Colon (tissue), 2 donors: ENCODE data around the gene PRTFDC1.

Experiments
- FAIRE-seq: peaks from 2 replicates; lab custom pipeline; 2012; peaks lifted over from hg19 to GRCh38; lab: Jason Lieb, UNC
- donor health status: control.
- donor health status: control.

The PRTFDC1 gene

DNA sequence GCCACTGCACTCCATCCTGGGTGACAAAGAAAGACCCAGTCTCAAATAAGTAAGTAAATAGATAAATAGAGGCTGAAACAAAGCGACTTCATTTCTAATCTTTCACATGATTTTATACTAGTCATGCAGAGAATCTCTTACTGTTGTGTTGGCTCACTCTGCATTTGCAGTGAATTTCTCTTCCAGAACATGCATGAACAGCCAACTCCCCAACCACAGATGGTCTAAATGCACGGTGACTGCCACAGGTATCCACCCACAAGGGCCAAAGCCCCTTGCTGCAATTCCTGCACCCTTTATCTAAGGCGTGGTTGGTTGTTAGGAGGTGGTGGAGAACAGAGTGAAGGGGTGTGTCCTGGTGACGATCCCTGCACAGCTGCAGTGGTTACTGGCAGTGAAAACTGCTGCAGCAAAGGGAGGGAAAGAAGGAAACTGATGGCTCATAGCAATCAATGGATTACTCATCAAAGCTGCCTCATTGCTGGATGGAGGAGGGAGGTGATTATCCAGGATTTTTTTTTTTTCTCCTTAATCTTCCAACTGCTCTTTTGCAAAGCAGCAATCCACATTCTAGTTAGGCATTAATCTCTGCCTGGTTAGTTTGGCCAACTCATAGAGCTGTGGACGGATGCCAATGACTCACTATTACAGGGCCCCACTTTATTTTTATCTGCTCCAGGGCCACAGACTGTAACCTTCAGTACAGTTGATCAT is 50.6 kb downstream of the PRTFDC1 start:
- FAIRE-seq = peak; percentile 18

DNA sequence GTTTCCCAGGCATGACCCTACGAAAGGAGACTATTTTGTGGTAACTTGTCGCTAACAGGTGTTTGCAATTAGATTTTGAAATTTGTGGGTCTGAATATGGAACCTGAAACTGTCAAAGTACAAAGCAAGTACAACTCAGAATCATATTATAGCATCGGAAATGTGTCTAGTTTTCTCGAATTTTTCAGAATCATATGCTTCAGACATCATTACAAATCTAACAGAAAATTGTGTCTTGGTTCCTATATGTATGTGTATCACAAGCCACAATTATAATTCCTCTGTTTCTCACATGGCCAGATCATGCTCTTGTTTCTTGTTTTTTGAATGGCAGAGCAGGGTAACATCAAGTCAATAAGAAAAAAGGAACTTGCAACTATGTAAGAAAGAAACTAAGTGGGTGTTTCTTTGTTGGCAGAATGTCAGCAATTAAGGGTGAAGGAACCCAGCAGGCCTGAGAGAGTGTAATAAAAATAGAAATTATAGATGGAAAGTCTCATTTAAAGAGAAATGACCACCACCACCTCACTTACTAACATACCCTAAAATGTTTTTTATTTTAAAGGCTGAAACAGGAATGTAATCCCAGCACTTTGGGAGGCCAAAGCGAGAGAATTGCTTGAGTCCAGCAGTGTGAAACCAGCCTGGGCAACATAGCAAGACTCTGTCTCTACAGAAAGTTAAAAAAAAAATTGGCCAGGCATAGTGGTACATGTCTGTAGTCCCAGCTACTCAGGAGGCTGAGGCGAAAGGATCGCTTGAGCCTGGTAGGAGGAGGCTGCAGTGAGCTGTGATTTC is 51.3 kb downstream of the PRTFDC1 start:
- no peak for FAIRE-seq

DNA sequence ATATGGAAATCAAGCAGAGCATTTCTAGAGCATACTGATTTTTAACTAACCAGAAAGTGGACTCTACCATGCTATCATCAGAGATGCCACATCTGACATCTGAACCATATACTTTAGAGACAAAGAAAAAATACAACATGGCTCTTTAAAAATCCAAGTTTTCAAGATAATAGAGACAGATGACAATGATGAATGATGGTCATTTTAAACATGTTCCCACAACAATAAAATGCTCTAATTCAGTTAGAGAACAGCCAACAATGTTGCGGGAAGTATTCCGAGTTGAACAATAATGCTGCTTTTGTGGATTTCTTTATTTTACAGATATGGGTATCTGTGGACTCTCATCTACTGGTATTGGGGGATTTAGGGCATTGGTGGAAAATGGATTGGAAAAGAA is 52.8 kb downstream of the PRTFDC1 start:
- no peak for FAIRE-seq

DNA sequence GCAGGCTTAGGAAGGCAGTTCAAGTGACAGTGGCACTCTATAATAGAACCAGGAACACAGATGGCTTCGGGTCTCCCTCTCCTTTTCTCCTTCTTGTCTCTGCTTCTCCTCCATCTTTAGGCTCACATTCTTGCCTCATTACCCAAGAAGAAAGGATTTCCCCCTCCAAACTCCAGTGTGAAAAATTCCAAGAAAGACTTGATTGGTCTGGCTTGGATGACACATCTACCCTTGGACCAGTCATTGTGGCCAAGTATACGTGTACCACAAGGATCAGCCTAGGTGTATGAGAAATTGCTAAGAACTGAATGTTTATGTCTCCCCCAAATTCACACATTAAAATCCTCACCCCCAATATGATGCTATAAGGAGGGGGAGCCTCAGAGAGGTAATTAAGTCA is 53.9 kb downstream of the PRTFDC1 start:
- FAIRE-seq = no peak

DNA sequence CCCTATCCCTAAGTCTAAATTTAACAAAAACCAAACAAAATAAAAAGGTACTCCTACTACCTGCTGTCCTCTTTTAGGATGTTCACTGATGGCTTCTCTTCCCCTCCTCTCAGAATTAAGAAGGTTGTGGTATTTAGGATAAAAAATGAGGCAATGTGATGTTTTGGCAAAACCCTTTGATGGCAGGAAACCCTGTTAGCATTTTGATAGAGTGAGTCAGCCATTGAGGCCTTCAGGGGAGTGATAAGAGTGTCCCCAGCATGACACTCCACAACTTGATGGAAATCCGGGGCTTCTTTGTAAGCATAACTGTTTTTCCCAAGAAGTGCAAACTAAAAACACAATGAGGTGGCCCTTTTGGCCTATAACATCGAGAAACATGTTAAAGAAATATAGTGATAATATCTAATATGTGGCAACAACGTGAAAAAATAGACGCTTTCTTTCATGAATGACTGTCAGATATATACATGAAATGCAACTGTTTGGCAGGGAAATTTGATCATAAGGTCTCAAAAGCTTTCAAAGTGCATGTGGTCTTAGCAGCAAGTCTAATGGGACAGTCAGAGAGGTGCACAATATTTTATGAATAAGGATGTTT is 55.0 kb downstream of the PRTFDC1 start:
- FAIRE-seq = no peak

DNA sequence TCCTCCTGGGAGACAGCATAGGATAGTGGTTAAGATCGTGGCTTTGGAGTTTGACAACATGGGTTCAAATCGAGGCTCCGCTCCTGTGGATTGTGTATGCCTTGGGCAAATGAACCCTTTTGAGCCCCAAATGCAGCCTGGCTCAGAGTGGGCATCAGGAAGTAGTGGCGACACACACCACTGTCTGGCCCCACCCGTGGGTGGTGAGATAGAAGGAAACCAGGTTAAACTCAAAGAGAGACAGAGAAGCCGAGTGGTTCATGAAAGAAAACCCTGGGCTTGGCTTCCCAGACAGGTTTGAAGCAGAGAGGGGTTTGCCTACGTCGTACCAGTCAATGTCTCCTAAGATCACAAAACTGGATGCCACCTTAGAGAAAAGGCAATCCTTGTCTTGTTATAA is 57.7 kb downstream of the PRTFDC1 start:
- FAIRE-seq = no peak

DNA sequence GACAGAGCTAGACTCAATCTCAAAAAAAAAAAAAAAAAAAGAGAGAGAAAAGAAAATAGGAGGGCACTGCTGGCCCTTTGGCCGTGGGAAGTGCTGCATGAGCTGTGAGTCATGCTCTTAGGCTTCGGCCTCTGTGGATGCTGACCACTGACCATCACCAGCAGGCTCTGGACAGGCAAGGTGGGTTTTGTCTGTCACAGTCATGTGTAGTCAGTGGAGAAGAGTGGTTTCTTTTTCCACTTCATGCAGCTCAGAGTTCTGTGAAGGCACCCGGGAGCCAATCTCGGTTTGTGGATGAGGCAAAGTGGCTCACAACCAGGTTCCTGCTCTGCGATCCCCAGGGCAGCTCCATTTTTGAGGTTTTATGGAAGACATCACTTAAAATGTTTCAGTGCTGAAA is 58.1 kb downstream of the PRTFDC1 start:
- no peak for FAIRE-seq

DNA sequence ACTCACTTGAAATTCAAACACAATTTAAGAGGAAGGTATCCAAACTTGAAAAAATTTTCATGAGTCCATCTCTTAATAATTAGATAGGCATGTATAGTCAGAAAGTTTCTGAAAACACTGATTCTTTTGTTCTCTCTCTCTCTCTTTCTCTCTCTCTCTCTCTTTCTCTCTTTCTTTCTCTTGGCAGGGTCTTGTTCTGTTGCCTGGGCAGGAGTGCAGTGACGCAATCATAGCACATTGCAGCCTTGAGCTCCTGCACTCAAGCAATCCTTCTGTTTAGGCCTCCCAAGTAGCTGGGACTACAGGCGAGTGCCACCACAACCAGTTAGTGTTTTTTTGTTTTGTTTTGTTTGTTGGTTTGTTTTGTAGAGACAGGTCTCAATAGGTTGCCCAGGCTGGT is 59.3 kb downstream of the PRTFDC1 start:
- FAIRE-seq = no peak

DNA sequence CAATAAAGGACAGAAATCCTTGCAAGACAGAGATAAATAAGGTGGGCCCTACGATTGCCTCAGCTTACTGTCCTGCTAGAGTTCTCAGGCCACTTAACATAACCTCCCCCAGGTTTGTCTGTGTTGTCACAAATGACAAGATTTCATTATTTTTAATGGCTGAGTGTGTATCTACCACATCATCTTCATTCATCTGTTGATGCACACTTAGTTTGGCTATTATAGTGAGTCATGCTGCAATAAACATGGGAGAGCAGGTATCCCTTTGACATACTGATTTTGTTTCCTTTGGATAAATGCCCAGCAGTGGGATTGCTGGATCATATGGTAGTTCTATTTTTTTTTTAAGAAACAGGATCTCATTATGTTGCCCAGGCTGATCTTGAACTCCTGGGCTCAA is 60.6 kb downstream of the PRTFDC1 start:
- FAIRE-seq = no peak

DNA sequence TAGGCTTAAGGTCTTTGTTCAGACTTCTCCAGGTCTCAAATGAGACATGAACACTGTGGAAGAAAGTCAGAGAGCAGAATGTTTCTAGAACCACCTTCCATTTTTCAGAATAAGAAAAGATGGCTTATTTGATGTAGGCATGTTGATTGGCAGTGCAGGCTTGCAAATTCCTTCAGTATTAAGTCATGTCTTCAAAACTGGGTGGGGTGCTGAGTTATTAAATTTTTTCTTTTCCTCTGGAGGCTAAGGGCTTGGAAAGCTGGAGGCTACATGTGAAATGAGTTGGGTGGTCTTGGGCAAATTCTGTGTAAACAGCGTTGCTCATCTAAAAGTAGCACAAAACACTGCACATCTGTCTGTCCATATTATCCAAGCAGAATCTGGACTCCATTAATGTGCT is 62.8 kb downstream of the PRTFDC1 start:
- FAIRE-seq = no peak

DNA sequence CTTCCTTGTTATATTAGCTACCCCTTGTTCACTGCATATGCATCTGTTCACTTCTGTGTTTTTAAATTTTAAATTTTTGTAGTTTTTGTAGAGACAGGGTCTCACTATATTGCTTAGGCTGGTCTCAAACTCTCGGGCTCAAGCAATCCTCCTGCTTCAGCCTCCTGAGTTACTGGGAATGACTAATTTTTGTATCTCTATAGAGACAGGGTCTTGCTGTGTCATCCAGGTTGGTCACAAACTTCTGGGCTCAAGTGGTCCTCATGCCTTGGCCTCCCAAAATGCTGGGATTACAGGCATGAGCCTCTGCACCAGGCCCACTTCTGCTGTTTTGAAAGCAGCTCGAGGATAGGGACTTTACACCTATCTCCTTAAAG is 64.6 kb downstream of the PRTFDC1 start:
- no peak for FAIRE-seq

DNA sequence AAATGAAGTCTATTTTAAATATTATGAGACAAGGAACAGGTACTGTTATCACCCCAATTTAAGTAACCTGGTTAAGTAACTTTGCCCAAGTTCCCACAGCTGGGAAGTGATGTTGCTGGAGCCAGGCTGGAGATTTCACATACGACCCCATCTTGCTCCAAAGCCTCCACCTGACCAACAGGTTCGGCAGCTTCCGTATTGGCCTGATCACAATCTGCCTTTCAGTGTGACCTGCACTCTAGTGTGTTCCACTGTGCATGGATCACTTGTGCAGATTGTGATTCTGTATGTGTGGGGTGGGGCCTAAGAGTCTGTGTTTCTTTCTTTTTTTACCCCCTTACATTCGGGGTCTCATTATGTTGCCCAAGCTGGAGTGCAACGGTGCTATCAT is 66.1 kb downstream of the PRTFDC1 start:
- no peak for FAIRE-seq

DNA sequence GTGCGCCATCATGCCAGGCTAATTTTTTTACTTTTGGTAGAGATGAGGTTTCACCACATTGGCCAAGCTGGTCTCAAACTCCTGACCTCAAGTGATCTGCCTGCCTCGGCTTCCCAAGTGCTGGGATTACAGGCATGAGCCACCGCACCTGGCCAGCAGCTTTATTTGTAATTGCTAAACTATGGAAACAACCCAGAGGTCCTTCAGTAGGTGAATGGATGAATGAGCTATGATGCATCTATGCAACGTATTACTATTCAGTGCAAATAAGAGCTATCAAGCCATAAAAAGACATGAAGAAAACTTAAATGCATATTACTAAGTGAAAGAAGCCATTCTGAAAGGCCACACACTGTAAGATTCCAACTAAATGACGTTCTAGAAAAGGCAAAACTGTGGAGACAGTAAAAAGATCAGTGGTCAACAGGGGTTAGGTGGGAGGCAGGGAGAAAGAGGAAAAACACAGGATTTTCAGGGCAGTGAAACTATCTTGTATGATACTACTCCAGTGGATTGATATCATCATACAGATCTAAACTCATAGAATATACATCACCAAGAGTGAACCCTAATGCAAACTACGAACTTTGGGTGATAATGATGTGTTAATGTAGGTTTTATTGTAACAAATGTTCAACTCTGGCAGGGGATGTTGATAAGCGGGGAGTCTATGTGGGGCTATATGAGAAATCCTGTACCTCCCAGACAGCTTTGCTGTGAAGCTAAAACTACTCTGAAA is 66.7 kb downstream of the PRTFDC1 start:
- no peak for FAIRE-seq

DNA sequence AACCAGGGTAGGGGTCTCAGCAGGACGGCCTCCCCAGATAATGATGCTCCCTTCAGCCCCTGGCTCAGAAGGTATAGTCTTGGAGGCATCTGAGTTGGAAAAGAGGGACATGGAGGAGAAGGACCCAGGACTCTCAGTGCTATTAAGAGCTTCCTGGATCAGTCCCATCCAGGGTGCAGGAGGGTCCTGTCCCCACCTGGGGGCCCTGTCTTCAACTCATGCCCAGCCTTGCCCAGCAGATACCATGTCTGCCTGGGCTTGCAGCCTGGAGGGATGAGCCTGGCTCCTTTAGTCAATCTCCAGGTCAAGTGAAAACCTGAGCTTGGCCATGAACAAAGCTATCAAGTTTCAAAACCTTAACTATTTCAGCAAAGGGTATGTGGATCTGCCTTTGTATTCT is 67.6 kb downstream of the PRTFDC1 start:
- FAIRE-seq = no peak

DNA sequence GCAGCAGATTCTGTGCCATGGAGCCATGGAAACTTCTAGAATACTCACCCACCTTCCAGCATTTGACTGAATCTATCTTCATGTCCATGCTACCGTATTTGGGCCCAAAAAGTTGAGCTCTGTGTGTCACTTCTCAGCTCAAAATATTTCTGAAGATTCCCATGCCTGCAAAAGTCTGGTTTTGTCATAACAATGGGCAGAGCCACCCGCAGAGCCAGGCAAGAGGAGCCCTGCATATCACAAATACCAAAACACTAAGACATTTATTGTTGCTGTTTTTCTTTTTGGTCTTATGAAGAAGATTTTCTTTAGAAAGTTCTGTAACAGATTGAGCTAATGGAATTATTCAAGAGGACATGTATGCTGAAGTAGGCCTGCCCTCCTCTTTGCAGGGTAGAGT is 68.1 kb downstream of the PRTFDC1 start:
- FAIRE-seq = no peak

DNA sequence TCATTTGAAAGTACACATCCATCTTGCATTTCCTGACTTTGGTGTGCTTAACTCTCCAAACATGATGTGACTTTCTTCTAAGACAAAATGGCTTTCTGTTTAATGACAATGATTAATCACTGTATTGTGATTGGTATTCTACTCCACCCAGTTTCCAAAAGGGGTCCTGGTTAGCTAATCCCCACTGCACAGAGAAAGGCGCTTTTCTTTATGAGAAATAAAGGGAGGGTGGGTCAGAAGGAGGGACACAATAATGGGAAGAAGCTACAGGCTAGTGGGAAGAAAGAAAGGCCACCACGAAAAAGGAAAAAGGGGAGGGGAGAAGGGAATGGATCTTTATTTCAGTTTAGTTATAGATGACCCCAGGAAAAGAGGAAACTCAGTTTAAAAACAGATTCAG is 69.2 kb downstream of the PRTFDC1 start:
- no peak for FAIRE-seq

DNA sequence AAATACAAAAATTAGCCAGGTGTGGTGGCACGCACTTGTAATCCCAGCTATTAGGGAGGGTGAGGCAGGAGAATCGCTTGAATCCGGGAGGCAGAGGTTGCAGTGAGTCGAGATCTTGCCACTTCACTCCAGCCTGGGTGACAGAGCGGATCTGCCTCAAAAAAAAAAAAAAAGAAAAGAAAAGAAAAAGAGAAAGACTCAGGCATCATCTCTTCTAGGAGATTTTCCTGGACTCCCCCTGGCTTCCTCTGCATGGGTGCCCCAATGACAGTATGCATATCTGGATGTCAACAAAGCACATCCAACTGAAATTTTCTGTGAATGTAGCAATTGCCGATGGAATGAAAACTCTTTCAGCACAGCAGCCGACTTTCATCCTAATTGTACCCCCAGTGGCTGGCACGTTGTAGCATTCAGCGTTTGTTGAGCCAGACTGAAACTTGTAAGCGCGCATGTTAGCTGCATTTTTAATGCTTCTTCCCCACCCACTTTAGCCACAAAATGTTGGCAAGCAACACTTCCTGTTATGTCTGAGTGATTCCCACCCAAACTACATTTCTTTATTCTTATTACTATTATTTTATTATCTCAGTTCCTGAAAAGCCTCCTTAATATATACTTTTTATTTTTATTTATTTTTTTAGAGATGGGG is 70.2 kb downstream of the PRTFDC1 start:
- FAIRE-seq = no peak

DNA sequence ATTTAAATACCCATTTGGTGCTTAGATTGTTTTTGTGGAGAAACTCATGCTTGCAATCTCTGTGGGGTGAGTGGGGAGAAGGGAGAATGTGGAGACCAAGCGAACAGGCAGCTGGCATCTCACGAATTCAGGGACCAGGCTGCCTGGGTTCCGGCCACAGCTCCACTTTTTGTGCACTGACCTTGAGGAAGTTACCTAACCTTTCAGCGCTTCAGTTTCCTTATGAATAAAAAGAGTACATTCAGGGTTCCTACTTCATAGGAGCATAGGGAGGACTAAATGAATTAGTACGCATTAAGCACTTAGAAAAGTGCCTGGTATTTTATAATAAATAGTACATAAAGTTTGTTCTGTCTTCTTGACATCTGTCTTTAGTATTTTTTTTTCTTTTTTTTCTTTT is 72.5 kb downstream of the PRTFDC1 start:
- no peak for FAIRE-seq

DNA sequence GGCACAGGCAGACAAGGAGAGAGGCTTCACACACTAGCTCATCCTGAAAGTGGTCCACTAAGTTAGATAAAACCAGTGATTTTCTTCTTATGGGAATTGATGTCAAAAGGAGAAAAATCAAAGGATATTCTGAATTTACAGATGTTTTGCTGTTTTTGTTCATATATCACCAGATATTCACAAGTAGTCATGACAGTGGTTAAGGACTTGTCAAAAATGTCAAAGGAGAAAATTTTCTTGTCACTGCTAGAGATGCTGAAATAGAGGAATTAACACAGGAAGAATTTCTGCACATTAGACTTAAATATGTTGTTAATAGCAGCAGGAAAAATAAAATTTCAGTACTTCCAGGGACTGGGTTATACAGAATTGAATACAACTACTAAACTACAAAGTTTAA is 78.3 kb downstream of the PRTFDC1 start:
- FAIRE-seq = no peak

DNA sequence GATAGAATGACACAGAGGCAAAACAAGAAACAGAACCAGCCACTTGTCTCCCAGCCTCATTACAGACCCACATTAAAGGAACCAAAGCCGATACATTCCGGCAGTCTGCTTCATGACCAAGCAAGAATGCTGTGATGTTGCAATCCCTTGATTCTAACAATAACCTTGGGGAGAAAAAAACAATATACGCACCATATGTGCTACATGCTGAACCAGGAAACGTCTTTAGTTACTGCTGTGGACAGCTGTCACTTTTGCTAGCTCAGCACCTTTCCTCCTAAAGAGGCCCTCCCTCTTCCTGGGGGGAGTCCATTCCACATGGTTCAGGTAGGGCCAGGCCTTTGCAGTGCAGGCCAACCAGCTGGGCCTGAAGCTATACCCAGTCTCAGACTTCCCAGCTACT is 79.1 kb downstream of the PRTFDC1 start:
- no peak for FAIRE-seq

DNA sequence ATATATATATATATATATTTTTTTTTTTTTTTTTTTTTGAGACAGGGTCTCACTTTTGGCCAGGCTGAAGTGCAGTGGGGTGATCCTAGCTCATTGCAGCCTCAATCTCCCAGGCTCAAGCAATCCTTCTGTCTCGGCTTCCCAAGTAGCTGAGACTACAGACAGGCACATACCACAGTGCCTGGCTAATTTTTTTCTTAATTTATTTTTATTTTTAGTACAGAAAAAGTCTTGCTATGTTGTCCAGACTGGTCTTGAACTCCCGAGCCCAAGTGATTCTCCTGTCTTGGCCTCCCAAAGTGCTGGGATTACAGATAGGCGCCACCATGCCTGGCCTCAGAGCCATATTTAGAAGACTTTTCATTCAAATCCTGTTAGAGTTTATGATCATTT is 79.6 kb downstream of the PRTFDC1 start:
- FAIRE-seq = no peak

DNA sequence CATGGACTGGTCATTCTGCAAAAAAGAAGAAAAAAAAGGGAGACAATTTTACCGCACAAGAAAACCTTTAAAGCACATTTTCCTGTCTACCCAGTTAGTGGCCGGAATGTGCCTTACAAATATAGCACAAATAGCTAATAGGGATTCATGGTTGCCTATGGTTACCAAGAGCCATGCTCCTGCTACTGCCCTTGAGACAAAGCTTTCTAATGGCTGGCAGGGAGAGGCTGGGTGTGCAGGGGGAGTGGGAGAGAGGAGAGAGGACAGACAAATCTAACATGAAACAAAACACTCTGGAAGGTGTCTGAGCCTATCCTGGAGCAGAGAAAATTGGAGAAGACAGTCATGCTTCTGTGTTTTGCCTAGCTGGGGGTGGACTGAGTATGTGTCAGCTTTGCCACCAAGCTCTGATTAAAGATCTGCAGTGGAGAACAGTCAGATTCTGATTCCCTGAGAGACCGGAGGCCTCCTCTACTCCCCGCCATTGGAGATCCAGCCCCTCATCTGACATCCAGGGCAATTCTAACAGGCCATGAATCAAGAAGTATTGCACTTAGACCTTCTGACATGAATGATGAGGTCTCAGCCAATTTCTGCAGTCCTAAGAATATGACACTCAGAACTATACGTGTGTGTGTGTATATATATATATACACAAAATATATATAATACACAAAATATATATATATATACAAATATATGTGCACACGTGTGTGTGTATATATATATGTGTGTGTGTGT is 80.2 kb downstream of the PRTFDC1 start:
- FAIRE-seq = no peak
